Gastroesophageal sphincter (tissue), 3 donors: ENCODE results near the gene NUMA1.

Source experiments
- CTCF ChIP-seq, 4 experiments: fragments of 200-600 bp in 2 of 4; fragments of 450-650 bp in 2 of 4; sonication (generic) in 1 of 4; IDR thresholded peaks; one replicate each; pipeline ENCODE4 v1.5.1; 2017 to 2019; ENCODE audit warnings: antibody characterized with exemption in 4 of 4, mild to moderate bottlenecking in 2 of 4, moderate library complexity in 2 of 4
- EP300 ChIP-seq: sonication (generic); formaldehyde crosslinking; IDR thresholded peaks from one replicate; pipeline ENCODE4 v1.6.1; 2017; ENCODE audit warnings: antibody characterized with exemption, mild to moderate bottlenecking
- POLR2A ChIP-seq, 2 donors: fragments of 450-650 bp; IDR thresholded peaks; one replicate each; pipeline ENCODE4 v1.6.1; 2017; ENCODE audit warnings: antibody characterized with exemption in 2 of 2, mild to moderate bottlenecking in 2 of 2, moderate library complexity in 1 of 2
- POLR2AphosphoS5 ChIP-seq: sonication (generic); formaldehyde crosslinking; IDR thresholded peaks from one replicate; pipeline ENCODE4 v1.6.1; 2017; ENCODE audit warnings: antibody characterized with exemption

- TF ChIP-seq CTCF (IDR thresholded peaks at IDR 0.05) (no peak), POLR2A (IDR thresholded peaks at IDR 0.05) (no peak), POLR2AphosphoS5 (no peak), EP300 (no peak)
Measured at GRCh38 chr11:72102162-72102561, 21.8 kb upstream of the NUMA1 start.
